ENCODE data around the gene SUGCT. TPM values are rescaled to one million over a fixed set of nuclear protein-coding genes. Genes with fewer than 3 reads are reported as not detected.

SUGCT gene
- polyA plus RNA-seq, 1 of the 3 experiments (the other 2 are of a cell fraction), result 53.7 TPM

DNA sequence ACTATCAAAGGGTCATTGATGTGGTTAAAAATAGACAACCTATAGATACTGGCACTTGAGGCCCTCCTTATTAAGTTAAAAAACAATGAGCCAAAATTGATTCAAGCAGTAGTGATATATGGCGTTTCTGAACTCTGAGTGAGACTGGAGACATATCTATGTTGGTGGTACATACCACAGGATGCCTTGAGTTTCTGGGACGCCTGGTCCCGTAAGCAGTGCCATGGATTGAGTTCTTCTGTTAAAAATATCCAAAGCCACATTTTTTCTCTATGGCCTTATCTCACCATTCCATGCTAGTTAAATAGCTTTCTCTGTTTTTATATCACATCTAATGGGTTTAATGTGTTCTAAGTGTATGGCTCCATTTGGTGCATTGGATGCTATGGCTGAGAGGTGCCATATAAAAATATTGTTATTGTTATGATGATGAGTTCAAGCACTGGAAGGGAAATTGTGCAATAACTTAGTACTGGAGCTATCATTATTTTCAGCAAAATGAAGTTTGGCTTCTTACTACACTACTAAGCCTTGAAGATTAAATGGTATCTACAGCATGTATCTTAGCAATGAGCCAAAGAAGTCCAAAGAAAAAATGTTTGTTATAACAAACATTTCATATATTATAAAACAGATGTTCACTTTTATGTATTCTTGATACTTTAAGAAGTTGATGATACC, 713.9 kb downstream of the SUGCT start:
- H3K36me3 ChIP-seq (replicated peaks in 1 of 2; ENCODE audit: control insufficient read depth in 1 of 2, insufficient read depth in 2 of 2, low read length in 1 of 2), result peaks cover 0 to 4% of the 10 kb centered on the region in 2 experiments
- H3K9me3 ChIP-seq, result no peaks in the 10 kb centered on the region
- ChIA-PET CTCF (interaction anchor here (1.0 to 1.2 kb wide), 2 partner anchors 11 to 16 kb away, joined by 3 read pairs; no protein-coding TSS in a partner anchor), POLR2A (no interaction called here)
- H3K9ac ChIP-seq, result no peak overlapping the region
- 77% methylated on average over 3 of the region's 3 CpGs for WGBS (ENCODE audit: low lambda C conversion rate)
- no peaks in the 10 kb centered on the region for H3K4me1 ChIP-seq (ENCODE audit: control insufficient read depth in 1 of 2, insufficient read depth in 2 of 2, low read depth in 1 of 2, low read length in 1 of 2)
- no peaks in the 10 kb centered on the region for H3F3A ChIP-seq (replicated peaks; ENCODE audit: insufficient read depth)
- H4K20me1 ChIP-seq (ENCODE audit: insufficient read depth), result no peaks in the 10 kb centered on the region
- H2AFZ ChIP-seq (ENCODE audit: low read depth), result no peak overlapping the region
- DNase-seq, result no peak
- H3K4me3 ChIP-seq (ENCODE audit: low read depth in 2 of 2, low read length in 1 of 2), result no peak overlapping the region
- TF ChIP-seq JUND (IDR thresholded peaks at IDR 0.05), result no peak
- no peak for TF ChIP-seq GATA2 (CRISPR knock-in tag; IDR thresholded peaks at IDR 0.05)
- TF ChIP-seq, protein P1, sequence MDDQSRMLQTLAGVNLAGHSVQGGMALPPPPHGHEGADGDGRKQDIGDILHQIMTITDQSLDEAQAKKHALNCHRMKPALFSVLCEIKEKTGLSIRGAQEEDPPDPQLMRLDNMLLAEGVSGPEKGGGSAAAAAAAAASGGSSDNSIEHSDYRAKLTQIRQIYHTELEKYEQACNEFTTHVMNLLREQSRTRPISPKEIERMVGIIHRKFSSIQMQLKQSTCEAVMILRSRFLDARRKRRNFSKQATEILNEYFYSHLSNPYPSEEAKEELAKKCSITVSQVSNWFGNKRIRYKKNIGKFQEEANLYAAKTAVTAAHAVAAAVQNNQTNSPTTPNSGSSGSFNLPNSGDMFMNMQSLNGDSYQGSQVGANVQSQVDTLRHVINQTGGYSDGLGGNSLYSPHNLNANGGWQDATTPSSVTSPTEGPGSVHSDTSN (IDR thresholded peaks at IDR 0.05), result no peak
- TF ChIP-seq, protein P2, sequence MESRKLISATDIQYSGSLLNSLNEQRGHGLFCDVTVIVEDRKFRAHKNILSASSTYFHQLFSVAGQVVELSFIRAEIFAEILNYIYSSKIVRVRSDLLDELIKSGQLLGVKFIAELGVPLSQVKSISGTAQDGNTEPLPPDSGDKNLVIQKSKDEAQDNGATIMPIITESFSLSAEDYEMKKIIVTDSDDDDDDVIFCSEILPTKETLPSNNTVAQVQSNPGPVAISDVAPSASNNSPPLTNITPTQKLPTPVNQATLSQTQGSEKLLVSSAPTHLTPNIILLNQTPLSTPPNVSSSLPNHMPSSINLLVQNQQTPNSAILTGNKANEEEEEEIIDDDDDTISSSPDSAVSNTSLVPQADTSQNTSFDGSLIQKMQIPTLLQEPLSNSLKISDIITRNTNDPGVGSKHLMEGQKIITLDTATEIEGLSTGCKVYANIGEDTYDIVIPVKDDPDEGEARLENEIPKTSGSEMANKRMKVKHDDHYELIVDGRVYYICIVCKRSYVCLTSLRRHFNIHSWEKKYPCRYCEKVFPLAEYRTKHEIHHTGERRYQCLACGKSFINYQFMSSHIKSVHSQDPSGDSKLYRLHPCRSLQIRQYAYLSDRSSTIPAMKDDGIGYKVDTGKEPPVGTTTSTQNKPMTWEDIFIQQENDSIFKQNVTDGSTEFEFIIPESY (IDR thresholded peaks at IDR 0.05; ENCODE audit: borderline replicate concordance, low read depth), result no peak
- TF ChIP-seq RAD21 (IDR thresholded peaks at IDR 0.05; ENCODE audit: low read length), result no peak
- TF ChIP-seq TEAD4 (IDR thresholded peaks at IDR 0.05; ENCODE audit: borderline replicate concordance, insufficient read depth), result no peak
- no peak for TF ChIP-seq FOXJ3 (CRISPR knock-in tag; IDR thresholded peaks at IDR 0.05)
- no peak for TF ChIP-seq NRF1 (IDR thresholded peaks at IDR 0.05; ENCODE audit: low read depth, low read length)
- TF ChIP-seq GABPA (IDR thresholded peaks at IDR 0.05; ENCODE audit: low read depth), result no peak
- TF ChIP-seq, protein P3, sequence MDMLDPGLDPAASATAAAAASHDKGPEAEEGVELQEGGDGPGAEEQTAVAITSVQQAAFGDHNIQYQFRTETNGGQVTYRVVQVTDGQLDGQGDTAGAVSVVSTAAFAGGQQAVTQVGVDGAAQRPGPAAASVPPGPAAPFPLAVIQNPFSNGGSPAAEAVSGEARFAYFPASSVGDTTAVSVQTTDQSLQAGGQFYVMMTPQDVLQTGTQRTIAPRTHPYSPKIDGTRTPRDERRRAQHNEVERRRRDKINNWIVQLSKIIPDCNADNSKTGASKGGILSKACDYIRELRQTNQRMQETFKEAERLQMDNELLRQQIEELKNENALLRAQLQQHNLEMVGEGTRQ (IDR thresholded peaks at IDR 0.05; ENCODE audit: borderline replicate concordance, low read depth, low read length), result no peak
- no peak for TF ChIP-seq ELF1 (IDR thresholded peaks at IDR 0.05)
- TF ChIP-seq NFIC (IDR thresholded peaks at IDR 0.05; ENCODE audit: borderline replicate concordance), result no peak
- H3K4me2 ChIP-seq, result no peak overlapping the region
- no peak overlapping the region for H3K27ac ChIP-seq (ENCODE audit: low read depth in 2 of 2, low read length in 1 of 2)
- H3K79me2 ChIP-seq (ENCODE audit: insufficient read depth), result no peaks in the 10 kb centered on the region; the same call in 1 of the 2 replicates
- H3K9me2 ChIP-seq, result no peaks in the 10 kb centered on the region
- H3K27me3 ChIP-seq (ENCODE audit: insufficient read depth), result no peaks in the 10 kb centered on the region

DNA sequence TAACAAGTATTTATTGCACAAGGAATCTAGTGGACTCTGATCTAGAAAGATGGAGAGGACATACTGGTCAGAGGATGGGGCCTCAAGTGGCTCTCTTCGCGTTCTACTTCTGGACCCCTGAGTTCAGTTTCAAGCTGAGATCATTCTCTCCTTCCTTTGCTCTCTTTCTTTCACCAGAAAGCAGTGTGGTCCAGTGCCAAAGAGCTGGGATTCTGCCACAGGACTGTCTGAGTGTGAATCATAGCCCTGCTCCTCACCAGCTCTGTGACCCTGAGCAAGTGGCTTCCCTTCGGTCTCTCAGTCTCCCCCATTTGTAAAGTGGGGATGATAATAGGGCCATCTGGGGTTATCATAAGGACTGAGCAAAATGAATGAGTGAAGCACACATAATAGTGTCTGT, 715.2 kb downstream of the SUGCT start:
- Histone ChIP-seq H3K36me3 (replicated peaks in 1 of 2; ENCODE audit: control insufficient read depth in 1 of 2, insufficient read depth in 2 of 2, low read length in 1 of 2) (peaks cover 0 to 2% of the 10 kb centered on the region in 2 experiments), H3K4me2 (no peak overlapping the region), H3K4me1 (ENCODE audit: control insufficient read depth in 1 of 2, insufficient read depth in 2 of 2, low read depth in 1 of 2, low read length in 1 of 2) (no peaks in the 10 kb centered on the region), H3K27me3 (ENCODE audit: insufficient read depth) (no peaks in the 10 kb centered on the region), H3K9me3 (no peaks in the 10 kb centered on the region), H3K9me2 (no peaks in the 10 kb centered on the region), H3F3A (replicated peaks; ENCODE audit: insufficient read depth) (no peaks in the 10 kb centered on the region), H3K27ac (ENCODE audit: low read depth in 2 of 2, low read length in 1 of 2) (no peak overlapping the region), H3K9ac (no peak overlapping the region), H2AFZ (ENCODE audit: low read depth) (no peak overlapping the region), H3K4me3 (ENCODE audit: low read depth in 2 of 2, low read length in 1 of 2) (no peak overlapping the region), H4K20me1 (ENCODE audit: insufficient read depth) (no peaks in the 10 kb centered on the region), H3K79me2 (ENCODE audit: insufficient read depth) (peaks cover 1% of the 10 kb centered on the region; the same call in 1 of the 2 replicates)
- CTCF ChIA-PET, result interaction anchor here (1.0 to 1.3 kb wide), 2 partner anchors 8 to 22 kb away, joined by 3 read pairs; no protein-coding TSS in a partner anchor
- WGBS (ENCODE audit: low lambda C conversion rate), result 91% methylated on average over 3 of the region's 3 CpGs
- POLR2A ChIA-PET, result no interaction called here
- DNase-seq, result no peak
- no peak for TF ChIP-seq RCOR1 (IDR thresholded peaks at IDR 0.05; ENCODE audit: low read length)
- TF ChIP-seq, protein P1 (IDR thresholded peaks at IDR 0.05), result no peak
- no peak for TF ChIP-seq TEAD4 (IDR thresholded peaks at IDR 0.05; ENCODE audit: borderline replicate concordance, insufficient read depth)
- TF ChIP-seq RXRA (IDR thresholded peaks at IDR 0.05; ENCODE audit: borderline replicate concordance, low read depth), result no peak
- no peak for TF ChIP-seq FOSL2 (IDR thresholded peaks at IDR 0.05; ENCODE audit: borderline replicate concordance, low read depth)
- no peak for TF ChIP-seq FOXJ3 (CRISPR knock-in tag; IDR thresholded peaks at IDR 0.05)
- TF ChIP-seq TCF12 (IDR thresholded peaks at IDR 0.05), result no peak
- TF ChIP-seq, protein P4, sequence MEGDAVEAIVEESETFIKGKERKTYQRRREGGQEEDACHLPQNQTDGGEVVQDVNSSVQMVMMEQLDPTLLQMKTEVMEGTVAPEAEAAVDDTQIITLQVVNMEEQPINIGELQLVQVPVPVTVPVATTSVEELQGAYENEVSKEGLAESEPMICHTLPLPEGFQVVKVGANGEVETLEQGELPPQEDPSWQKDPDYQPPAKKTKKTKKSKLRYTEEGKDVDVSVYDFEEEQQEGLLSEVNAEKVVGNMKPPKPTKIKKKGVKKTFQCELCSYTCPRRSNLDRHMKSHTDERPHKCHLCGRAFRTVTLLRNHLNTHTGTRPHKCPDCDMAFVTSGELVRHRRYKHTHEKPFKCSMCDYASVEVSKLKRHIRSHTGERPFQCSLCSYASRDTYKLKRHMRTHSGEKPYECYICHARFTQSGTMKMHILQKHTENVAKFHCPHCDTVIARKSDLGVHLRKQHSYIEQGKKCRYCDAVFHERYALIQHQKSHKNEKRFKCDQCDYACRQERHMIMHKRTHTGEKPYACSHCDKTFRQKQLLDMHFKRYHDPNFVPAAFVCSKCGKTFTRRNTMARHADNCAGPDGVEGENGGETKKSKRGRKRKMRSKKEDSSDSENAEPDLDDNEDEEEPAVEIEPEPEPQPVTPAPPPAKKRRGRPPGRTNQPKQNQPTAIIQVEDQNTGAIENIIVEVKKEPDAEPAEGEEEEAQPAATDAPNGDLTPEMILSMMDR (IDR thresholded peaks at IDR 0.05), result no peak
- no peak for TF ChIP-seq NRF1 (IDR thresholded peaks at IDR 0.05; ENCODE audit: low read depth, low read length)
- TF ChIP-seq GABPA (IDR thresholded peaks at IDR 0.05; ENCODE audit: low read depth), result no peak
- no peak for TF ChIP-seq RFX5 (IDR thresholded peaks at IDR 0.05; ENCODE audit: low read length)
- TF ChIP-seq FOXM1 (IDR thresholded peaks at IDR 0.05; ENCODE audit: low read depth), result no peak
- TF ChIP-seq TAF1 (IDR thresholded peaks at IDR 0.05; ENCODE audit: borderline replicate concordance, low read depth, low read length), result no peak
- no peak for TF ChIP-seq SIN3A (IDR thresholded peaks at IDR 0.05; ENCODE audit: borderline replicate concordance, low read depth, low read length)
- TF ChIP-seq JUND (IDR thresholded peaks at IDR 0.05), result no peak

Measured in SK-N-SH (cell line).